ENCODE measurements around the gene KCNMA1.

The KCNMA1 gene

GRCh38 chr10:77647543-77648293 is 10.1 kb upstream of the KCNMA1 start:
- H3K27me3 ChIP-seq (ENCODE audit: insufficient read depth, insufficient read length), result no peaks in the 10 kb centered on the region
- H3K4me1 ChIP-seq (ENCODE audit: insufficient read depth, insufficient read length), result peaks cover 3% of the 10 kb centered on the region
- H3K36me3 ChIP-seq (ENCODE audit: insufficient read depth, insufficient read length, low read length), result no peaks in the 10 kb centered on the region
- H3K9me3 ChIP-seq (ENCODE audit: insufficient read depth, low read length), result no peaks in the 10 kb centered on the region
- no peak for TF ChIP-seq YY1 (IDR thresholded peaks at IDR 0.05; ENCODE audit: insufficient read depth, insufficient read length)
- no peak for TF ChIP-seq ZNF274 (IDR thresholded peaks at IDR 0.05; ENCODE audit: low read depth, low read length)
- TF ChIP-seq SUZ12 (IDR thresholded peaks at IDR 0.05; ENCODE audit: extremely low read depth, insufficient read depth, insufficient read length), result no peak
- no peak overlapping the region for H3K4me3 ChIP-seq (ENCODE audit: insufficient read length, low read depth)
- DNase-seq (ENCODE audit: low read depth, low spot score), result no peak
- no peak overlapping the region for H3K9ac ChIP-seq (ENCODE audit: insufficient read length, low read depth)

- no peaks in the 10 kb centered on the region for H3K4me1 ChIP-seq (ENCODE audit: insufficient read depth, insufficient read length)
- DNase-seq (ENCODE audit: low read depth, low spot score), result no peak
- no peak overlapping the region for H3K9ac ChIP-seq (ENCODE audit: insufficient read length, low read depth)
- TF ChIP-seq SUZ12 (IDR thresholded peaks at IDR 0.05; ENCODE audit: extremely low read depth, insufficient read depth, insufficient read length) (no peak), YY1 (IDR thresholded peaks at IDR 0.05; ENCODE audit: insufficient read depth, insufficient read length) (no peak), ZNF274 (IDR thresholded peaks at IDR 0.05; ENCODE audit: low read depth, low read length) (no peak)
- H3K9me3 ChIP-seq (ENCODE audit: insufficient read depth, low read length), result no peaks in the 10 kb centered on the region
- no peaks in the 10 kb centered on the region for H3K36me3 ChIP-seq (ENCODE audit: insufficient read depth, insufficient read length, low read length)
- H3K4me3 ChIP-seq (ENCODE audit: insufficient read length, low read depth), result no peak overlapping the region
- H3K27me3 ChIP-seq (ENCODE audit: insufficient read depth, insufficient read length), result peaks cover 21% of the 10 kb centered on the region
Measured at GRCh38 chr10:77644557-77645243, 7.1 kb upstream of the KCNMA1 start.

- no peak overlapping the region for H3K9ac ChIP-seq (ENCODE audit: insufficient read length, low read depth)
- no peaks in the 10 kb centered on the region for H3K4me1 ChIP-seq (ENCODE audit: insufficient read depth, insufficient read length)
- DNase-seq (ENCODE audit: low read depth, low spot score), result peak; percentile 46
- no peaks in the 10 kb centered on the region for H3K36me3 ChIP-seq (ENCODE audit: insufficient read depth, insufficient read length, low read length)
- no peak overlapping the region for H3K4me3 ChIP-seq (ENCODE audit: insufficient read length, low read depth)
- TF ChIP-seq SUZ12 (IDR thresholded peaks at IDR 0.05; ENCODE audit: extremely low read depth, insufficient read depth, insufficient read length) (no peak), YY1 (IDR thresholded peaks at IDR 0.05; ENCODE audit: insufficient read depth, insufficient read length) (no peak), ZNF274 (IDR thresholded peaks at IDR 0.05; ENCODE audit: low read depth, low read length) (no peak)
- peaks cover 28% of the 10 kb centered on the region for H3K27me3 ChIP-seq (ENCODE audit: insufficient read depth, insufficient read length)
- no peaks in the 10 kb centered on the region for H3K9me3 ChIP-seq (ENCODE audit: insufficient read depth, low read length)
Measured at GRCh38 chr10:77643795-77644468, 6.3 kb upstream of the KCNMA1 start.

GRCh38 chr10:77641788-77642397 is 4.3 kb upstream of the KCNMA1 start:
- Histone ChIP-seq H3K9ac (ENCODE audit: insufficient read length, low read depth) (no peak overlapping the region), H3K27me3 (ENCODE audit: insufficient read depth, insufficient read length) (peaks cover 43% of the 10 kb centered on the region), H3K4me1 (ENCODE audit: insufficient read depth, insufficient read length) (no peaks in the 10 kb centered on the region), H3K9me3 (ENCODE audit: insufficient read depth, low read length) (no peaks in the 10 kb centered on the region), H3K36me3 (ENCODE audit: insufficient read depth, insufficient read length, low read length) (no peaks in the 10 kb centered on the region), H3K4me3 (ENCODE audit: insufficient read length, low read depth) (no peak overlapping the region)
- TF ChIP-seq ZNF274 (IDR thresholded peaks at IDR 0.05; ENCODE audit: low read depth, low read length), result no peak
- TF ChIP-seq SUZ12 (IDR thresholded peaks at IDR 0.05; ENCODE audit: extremely low read depth, insufficient read depth, insufficient read length), result no peak
- no peak for TF ChIP-seq YY1 (IDR thresholded peaks at IDR 0.05; ENCODE audit: insufficient read depth, insufficient read length)
- peak; percentile 46 for DNase-seq (ENCODE audit: low read depth, low spot score)

- no peaks in the 10 kb centered on the region for H3K4me1 ChIP-seq (ENCODE audit: insufficient read depth, insufficient read length)
- no peak overlapping the region for H3K9ac ChIP-seq (ENCODE audit: insufficient read length, low read depth)
- H3K27me3 ChIP-seq (ENCODE audit: insufficient read depth, insufficient read length), result peaks cover 48% of the 10 kb centered on the region
- TF ChIP-seq YY1 (IDR thresholded peaks at IDR 0.05; ENCODE audit: insufficient read depth, insufficient read length), result no peak
- TF ChIP-seq ZNF274 (IDR thresholded peaks at IDR 0.05; ENCODE audit: low read depth, low read length), result no peak
- no peak for TF ChIP-seq SUZ12 (IDR thresholded peaks at IDR 0.05; ENCODE audit: extremely low read depth, insufficient read depth, insufficient read length)
- H3K36me3 ChIP-seq (ENCODE audit: insufficient read depth, insufficient read length, low read length), result no peaks in the 10 kb centered on the region
- no peak for DNase-seq (ENCODE audit: low read depth, low spot score)
- no peaks in the 10 kb centered on the region for H3K9me3 ChIP-seq (ENCODE audit: insufficient read depth, low read length)
- H3K4me3 ChIP-seq (ENCODE audit: insufficient read length, low read depth), result no peak overlapping the region
Measured at GRCh38 chr10:77641344-77641743, 3.7 kb upstream of the KCNMA1 start.

- H3K9me3 ChIP-seq (ENCODE audit: insufficient read depth, low read length), result no peaks in the 10 kb centered on the region
- no peak for DNase-seq (ENCODE audit: low read depth, low spot score)
- H3K4me1 ChIP-seq (ENCODE audit: insufficient read depth, insufficient read length), result no peaks in the 10 kb centered on the region
- H3K4me3 ChIP-seq (ENCODE audit: insufficient read length, low read depth), result no peak overlapping the region
- no peak overlapping the region for H3K9ac ChIP-seq (ENCODE audit: insufficient read length, low read depth)
- no peak for TF ChIP-seq YY1 (IDR thresholded peaks at IDR 0.05; ENCODE audit: insufficient read depth, insufficient read length)
- no peak for TF ChIP-seq ZNF274 (IDR thresholded peaks at IDR 0.05; ENCODE audit: low read depth, low read length)
- no peak for TF ChIP-seq SUZ12 (IDR thresholded peaks at IDR 0.05; ENCODE audit: extremely low read depth, insufficient read depth, insufficient read length)
- no peaks in the 10 kb centered on the region for H3K36me3 ChIP-seq (ENCODE audit: insufficient read depth, insufficient read length, low read length)
- H3K27me3 ChIP-seq (ENCODE audit: insufficient read depth, insufficient read length), result peaks cover 55% of the 10 kb centered on the region
Measured at GRCh38 chr10:77640167-77640566, 2.6 kb upstream of the KCNMA1 start.

Data from NT2/D1 (cell line).